WTC11 (cell line): ENCODE results near the gene AADAC. TPM values are rescaled to one million over a fixed set of nuclear protein-coding genes. Genes with fewer than 3 reads are reported as not detected.

ENCODE experiments used
- ATAC-seq: fragments of 200-7000 bp; cut with Tn5 transposase; 2 replicates; pipeline ENCODE4 v1.10.0; 2021; ENCODE audit warnings: mild to moderate bottlenecking, moderate library complexity
- CTCF ChIA-PET: fragments of 300-600 bp; sonication (Branson Sonifier 250); formaldehyde crosslinking; loops from one replicate; lab custom pipeline; 2021; ENCODE audit warnings: antibody characterized with exemption; lab: Charles Lee
- POLR2A ChIA-PET: fragments of 350-600 bp; sonication (Branson Sonifier 250); formaldehyde crosslinking; loops from one replicate; lab custom pipeline; 2021; ENCODE audit warnings: antibody characterized with exemption; lab: Charles Lee
- DNase-seq: peaks from one replicate; pipeline ENCODE4 v3.0.0; 2021; ENCODE audit warnings: low spot score
- H3K27ac Mint-ChIP-seq: 2 replicates; pipeline ENCODE4 v1.8.0; 2021; ENCODE audit warnings: mixed read lengths
- H3K27me3 Mint-ChIP-seq: 2 replicates; pipeline ENCODE4 v1.8.0; 2021; ENCODE audit warnings: low read depth, mild to moderate bottlenecking, moderate library complexity, mixed read lengths
- H3K36me3 Mint-ChIP-seq: 2 replicates; pipeline ENCODE4 v1.8.0; 2021; ENCODE audit warnings: mixed read lengths
- H3K4me1 Mint-ChIP-seq: 2 replicates; pipeline ENCODE4 v1.8.0; 2022; ENCODE audit warnings: mixed read lengths
- H3K4me3 Mint-ChIP-seq: 2 replicates; pipeline ENCODE4 v1.8.0; 2021; ENCODE audit warnings: mild to moderate bottlenecking, moderate library complexity, mixed read lengths
- H3K9me3 Mint-ChIP-seq: 2 replicates; pipeline ENCODE4 v1.8.0; 2021; ENCODE audit warnings: mixed read lengths
- FOXP1 ChIP-seq: sonication (generic); formaldehyde crosslinking; IDR thresholded peaks from 2 replicates; pipeline ENCODE4 v1.8.0; 2022; ENCODE audit warnings: missing genetic modification reagents, mild to moderate bottlenecking, moderate library complexity, borderline replicate concordance
- GRHL2 ChIP-seq: fragments of 250-450 bp; sonication (Bioruptor Pico); IDR thresholded peaks from 2 replicates; pipeline ENCODE4 v1.8.0; 2022; ENCODE audit warnings: mild to moderate bottlenecking, moderate library complexity; ENCODE audit not compliant: insufficient replicate concordance, severe bottlenecking
- IRF2 ChIP-seq: sonication (generic); formaldehyde crosslinking; IDR thresholded peaks from 2 replicates; pipeline ENCODE4 v1.8.0; 2022; ENCODE audit warnings: low read depth, missing genetic modification reagents, borderline replicate concordance
- MYBL2 ChIP-seq: sonication (generic); formaldehyde crosslinking; IDR thresholded peaks from 2 replicates; pipeline ENCODE4 v1.8.1; 2023; ENCODE audit warnings: mild to moderate bottlenecking, moderate library complexity, missing genetic modification reagents
- NFATC4 ChIP-seq: fragments of 250-450 bp; sonication (Bioruptor Pico); IDR thresholded peaks from 2 replicates; pipeline ENCODE4 v1.9.0; 2021; ENCODE audit warnings: mild to moderate bottlenecking
- RORB ChIP-seq: fragments of 250-450 bp; sonication (Bioruptor Pico); IDR thresholded peaks from 2 replicates; pipeline ENCODE4 v1.9.0; 2021; ENCODE audit warnings: mild to moderate bottlenecking
- ZNF423 ChIP-seq: fragments of 250-450 bp; sonication (Bioruptor Pico); IDR thresholded peaks from 2 replicates; pipeline ENCODE4 v2.1.2; 2022; ENCODE audit warnings: mild to moderate bottlenecking, moderate library complexity
- total RNA-seq: library from RNA; stranded (reverse); gene quantifications from 3 replicates; pipeline ENCODE4 v1.2.3, GENCODE V29; 2021
- TF ChIP-seq, protein P1 (sequence below): sonication (generic); formaldehyde crosslinking; conservative IDR thresholded peaks from 2 replicates; pipeline ENCODE4 v1.8.1; 2023; ENCODE audit warnings: mild to moderate bottlenecking, low read depth, missing genetic modification reagents, moderate library complexity
- TF ChIP-seq, protein P2 (sequence below): sonication (generic); formaldehyde crosslinking; IDR thresholded peaks from 2 replicates; pipeline ENCODE4 v1.8.0; 2022; ENCODE audit warnings: missing genetic modification reagents
- TF ChIP-seq, protein P3 (sequence below): sonication (generic); formaldehyde crosslinking; IDR thresholded peaks from 2 replicates; pipeline ENCODE4 v1.8.0; 2022; ENCODE audit warnings: mild to moderate bottlenecking, missing genetic modification reagents
- TF ChIP-seq, protein P4 (sequence below): sonication (generic); formaldehyde crosslinking; IDR thresholded peaks from 2 replicates; pipeline ENCODE4 v1.8.0; 2022; ENCODE audit warnings: mild to moderate bottlenecking, missing genetic modification reagents
- TF ChIP-seq, protein P5 (sequence below): fragments of 250-450 bp; sonication (Bioruptor Pico); IDR thresholded peaks from 2 replicates; pipeline ENCODE4 v1.9.0; 2021; ENCODE audit warnings: mild to moderate bottlenecking
- TF ChIP-seq, protein P6 (sequence below): sonication (generic); formaldehyde crosslinking; IDR thresholded peaks from 2 replicates; pipeline ENCODE4 v1.8.1; 2022; ENCODE audit warnings: low read depth, mild to moderate bottlenecking, moderate library complexity, missing genetic modification reagents, borderline replicate concordance

AADAC gene
- total RNA-seq, 1 experiment from 2014 or later = 0.11 TPM

DNA sequence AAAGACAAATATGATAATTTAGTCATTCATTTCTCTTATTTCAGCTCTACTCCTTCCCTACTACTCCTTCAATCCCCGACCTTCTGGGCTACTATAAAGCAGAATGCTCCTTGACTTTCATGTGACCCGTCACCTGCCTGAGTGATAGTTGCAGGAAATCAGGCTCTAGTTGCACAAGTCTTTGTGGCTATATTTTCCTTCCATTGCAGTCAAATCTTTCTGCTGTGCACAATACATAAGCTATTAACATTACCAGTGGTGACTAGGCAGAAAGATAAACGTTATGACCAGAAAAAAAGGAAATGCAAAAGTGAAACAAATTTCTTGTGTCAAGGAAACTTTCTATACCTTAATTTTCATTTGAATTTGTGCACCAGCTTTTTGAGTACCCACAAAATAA lies 61.8 kb downstream of the AADAC start (continued):
- TF ChIP-seq, protein P1, sequence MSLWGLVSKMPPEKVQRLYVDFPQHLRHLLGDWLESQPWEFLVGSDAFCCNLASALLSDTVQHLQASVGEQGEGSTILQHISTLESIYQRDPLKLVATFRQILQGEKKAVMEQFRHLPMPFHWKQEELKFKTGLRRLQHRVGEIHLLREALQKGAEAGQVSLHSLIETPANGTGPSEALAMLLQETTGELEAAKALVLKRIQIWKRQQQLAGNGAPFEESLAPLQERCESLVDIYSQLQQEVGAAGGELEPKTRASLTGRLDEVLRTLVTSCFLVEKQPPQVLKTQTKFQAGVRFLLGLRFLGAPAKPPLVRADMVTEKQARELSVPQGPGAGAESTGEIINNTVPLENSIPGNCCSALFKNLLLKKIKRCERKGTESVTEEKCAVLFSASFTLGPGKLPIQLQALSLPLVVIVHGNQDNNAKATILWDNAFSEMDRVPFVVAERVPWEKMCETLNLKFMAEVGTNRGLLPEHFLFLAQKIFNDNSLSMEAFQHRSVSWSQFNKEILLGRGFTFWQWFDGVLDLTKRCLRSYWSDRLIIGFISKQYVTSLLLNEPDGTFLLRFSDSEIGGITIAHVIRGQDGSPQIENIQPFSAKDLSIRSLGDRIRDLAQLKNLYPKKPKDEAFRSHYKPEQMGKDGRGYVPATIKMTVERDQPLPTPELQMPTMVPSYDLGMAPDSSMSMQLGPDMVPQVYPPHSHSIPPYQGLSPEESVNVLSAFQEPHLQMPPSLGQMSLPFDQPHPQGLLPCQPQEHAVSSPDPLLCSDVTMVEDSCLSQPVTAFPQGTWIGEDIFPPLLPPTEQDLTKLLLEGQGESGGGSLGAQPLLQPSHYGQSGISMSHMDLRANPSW (CRISPR knock-in tag) = no peak
- TF ChIP-seq, all 79 proteins: peak for 0

DNA sequence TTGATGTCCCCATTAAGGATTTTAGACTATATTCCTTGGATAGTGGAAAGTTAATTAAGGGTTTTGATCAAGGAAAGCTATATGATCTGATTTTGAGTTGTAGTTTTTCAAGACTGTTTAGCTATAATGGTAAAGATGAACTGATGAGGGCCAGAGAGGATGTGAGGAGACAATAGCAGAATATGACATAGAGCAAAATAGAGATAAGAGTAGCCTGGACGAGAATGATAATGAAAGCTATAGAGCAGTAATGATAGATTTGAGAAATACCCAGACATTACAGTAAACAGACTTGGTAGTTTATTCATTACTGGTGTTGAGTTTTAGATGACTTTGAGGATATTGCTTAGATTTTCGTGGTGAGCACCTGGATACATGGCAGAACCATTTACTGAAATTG lies 63.4 kb downstream of the AADAC start:
- no peaks in the 10 kb centered on the region for H3K9me3 Mint-ChIP-seq
- POLR2A ChIA-PET = no interaction called here
- no peak overlapping the region for H3K27ac Mint-ChIP-seq
- no peaks in the 10 kb centered on the region for H3K36me3 Mint-ChIP-seq
- no peaks in the 10 kb centered on the region for H3K27me3 Mint-ChIP-seq
- H3K4me1 Mint-ChIP-seq = peaks cover 7% of the 10 kb centered on the region
- no peak for TF ChIP-seq FOXP1 (CRISPR knock-in tag)
- TF ChIP-seq, protein P2, sequence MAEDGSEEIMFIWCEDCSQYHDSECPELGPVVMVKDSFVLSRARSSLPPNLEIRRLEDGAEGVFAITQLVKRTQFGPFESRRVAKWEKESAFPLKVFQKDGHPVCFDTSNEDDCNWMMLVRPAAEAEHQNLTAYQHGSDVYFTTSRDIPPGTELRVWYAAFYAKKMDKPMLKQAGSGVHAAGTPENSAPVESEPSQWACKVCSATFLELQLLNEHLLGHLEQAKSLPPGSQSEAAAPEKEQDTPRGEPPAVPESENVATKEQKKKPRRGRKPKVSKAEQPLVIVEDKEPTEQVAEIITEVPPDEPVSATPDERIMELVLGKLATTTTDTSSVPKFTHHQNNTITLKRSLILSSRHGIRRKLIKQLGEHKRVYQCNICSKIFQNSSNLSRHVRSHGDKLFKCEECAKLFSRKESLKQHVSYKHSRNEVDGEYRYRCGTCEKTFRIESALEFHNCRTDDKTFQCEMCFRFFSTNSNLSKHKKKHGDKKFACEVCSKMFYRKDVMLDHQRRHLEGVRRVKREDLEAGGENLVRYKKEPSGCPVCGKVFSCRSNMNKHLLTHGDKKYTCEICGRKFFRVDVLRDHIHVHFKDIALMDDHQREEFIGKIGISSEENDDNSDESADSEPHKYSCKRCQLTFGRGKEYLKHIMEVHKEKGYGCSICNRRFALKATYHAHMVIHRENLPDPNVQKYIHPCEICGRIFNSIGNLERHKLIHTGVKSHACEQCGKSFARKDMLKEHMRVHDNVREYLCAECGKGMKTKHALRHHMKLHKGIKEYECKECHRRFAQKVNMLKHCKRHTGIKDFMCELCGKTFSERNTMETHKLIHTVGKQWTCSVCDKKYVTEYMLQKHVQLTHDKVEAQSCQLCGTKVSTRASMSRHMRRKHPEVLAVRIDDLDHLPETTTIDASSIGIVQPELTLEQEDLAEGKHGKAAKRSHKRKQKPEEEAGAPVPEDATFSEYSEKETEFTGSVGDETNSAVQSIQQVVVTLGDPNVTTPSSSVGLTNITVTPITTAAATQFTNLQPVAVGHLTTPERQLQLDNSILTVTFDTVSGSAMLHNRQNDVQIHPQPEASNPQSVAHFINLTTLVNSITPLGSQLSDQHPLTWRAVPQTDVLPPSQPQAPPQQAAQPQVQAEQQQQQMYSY = no peak
- no peak for TF ChIP-seq RORB (CRISPR knock-in tag)
- TF ChIP-seq ZNF423 (CRISPR knock-in tag) = no peak
- no peak for TF ChIP-seq GRHL2 (CRISPR knock-in tag)
- TF ChIP-seq, protein P3, sequence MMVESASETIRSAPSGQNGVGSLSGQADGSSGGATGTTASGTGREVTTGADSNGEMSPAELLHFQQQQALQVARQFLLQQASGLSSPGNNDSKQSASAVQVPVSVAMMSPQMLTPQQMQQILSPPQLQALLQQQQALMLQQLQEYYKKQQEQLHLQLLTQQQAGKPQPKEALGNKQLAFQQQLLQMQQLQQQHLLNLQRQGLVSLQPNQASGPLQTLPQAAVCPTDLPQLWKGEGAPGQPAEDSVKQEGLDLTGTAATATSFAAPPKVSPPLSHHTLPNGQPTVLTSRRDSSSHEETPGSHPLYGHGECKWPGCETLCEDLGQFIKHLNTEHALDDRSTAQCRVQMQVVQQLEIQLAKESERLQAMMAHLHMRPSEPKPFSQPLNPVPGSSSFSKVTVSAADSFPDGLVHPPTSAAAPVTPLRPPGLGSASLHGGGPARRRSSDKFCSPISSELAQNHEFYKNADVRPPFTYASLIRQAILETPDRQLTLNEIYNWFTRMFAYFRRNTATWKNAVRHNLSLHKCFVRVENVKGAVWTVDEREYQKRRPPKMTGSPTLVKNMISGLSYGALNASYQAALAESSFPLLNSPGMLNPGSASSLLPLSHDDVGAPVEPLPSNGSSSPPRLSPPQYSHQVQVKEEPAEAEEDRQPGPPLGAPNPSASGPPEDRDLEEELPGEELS (CRISPR knock-in tag) = no peak
- TF ChIP-seq NFATC4 = no peak
- no peak for TF ChIP-seq MYBL2 (CRISPR knock-in tag)
- no peak for TF ChIP-seq IRF2
- TF ChIP-seq, protein P4, sequence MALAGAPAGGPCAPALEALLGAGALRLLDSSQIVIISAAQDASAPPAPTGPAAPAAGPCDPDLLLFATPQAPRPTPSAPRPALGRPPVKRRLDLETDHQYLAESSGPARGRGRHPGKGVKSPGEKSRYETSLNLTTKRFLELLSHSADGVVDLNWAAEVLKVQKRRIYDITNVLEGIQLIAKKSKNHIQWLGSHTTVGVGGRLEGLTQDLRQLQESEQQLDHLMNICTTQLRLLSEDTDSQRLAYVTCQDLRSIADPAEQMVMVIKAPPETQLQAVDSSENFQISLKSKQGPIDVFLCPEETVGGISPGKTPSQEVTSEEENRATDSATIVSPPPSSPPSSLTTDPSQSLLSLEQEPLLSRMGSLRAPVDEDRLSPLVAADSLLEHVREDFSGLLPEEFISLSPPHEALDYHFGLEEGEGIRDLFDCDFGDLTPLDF (CRISPR knock-in tag) = no peak
- TF ChIP-seq, protein P5, sequence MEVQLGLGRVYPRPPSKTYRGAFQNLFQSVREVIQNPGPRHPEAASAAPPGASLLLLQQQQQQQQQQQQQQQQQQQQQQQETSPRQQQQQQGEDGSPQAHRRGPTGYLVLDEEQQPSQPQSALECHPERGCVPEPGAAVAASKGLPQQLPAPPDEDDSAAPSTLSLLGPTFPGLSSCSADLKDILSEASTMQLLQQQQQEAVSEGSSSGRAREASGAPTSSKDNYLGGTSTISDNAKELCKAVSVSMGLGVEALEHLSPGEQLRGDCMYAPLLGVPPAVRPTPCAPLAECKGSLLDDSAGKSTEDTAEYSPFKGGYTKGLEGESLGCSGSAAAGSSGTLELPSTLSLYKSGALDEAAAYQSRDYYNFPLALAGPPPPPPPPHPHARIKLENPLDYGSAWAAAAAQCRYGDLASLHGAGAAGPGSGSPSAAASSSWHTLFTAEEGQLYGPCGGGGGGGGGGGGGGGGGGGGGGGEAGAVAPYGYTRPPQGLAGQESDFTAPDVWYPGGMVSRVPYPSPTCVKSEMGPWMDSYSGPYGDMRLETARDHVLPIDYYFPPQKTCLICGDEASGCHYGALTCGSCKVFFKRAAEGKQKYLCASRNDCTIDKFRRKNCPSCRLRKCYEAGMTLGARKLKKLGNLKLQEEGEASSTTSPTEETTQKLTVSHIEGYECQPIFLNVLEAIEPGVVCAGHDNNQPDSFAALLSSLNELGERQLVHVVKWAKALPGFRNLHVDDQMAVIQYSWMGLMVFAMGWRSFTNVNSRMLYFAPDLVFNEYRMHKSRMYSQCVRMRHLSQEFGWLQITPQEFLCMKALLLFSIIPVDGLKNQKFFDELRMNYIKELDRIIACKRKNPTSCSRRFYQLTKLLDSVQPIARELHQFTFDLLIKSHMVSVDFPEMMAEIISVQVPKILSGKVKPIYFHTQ (CRISPR knock-in tag) = no peak
- TF ChIP-seq, protein P6, sequence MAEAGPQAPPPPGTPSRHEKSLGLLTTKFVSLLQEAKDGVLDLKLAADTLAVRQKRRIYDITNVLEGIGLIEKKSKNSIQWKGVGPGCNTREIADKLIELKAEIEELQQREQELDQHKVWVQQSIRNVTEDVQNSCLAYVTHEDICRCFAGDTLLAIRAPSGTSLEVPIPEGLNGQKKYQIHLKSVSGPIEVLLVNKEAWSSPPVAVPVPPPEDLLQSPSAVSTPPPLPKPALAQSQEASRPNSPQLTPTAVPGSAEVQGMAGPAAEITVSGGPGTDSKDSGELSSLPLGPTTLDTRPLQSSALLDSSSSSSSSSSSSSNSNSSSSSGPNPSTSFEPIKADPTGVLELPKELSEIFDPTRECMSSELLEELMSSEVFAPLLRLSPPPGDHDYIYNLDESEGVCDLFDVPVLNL (CRISPR knock-in tag) = no peak
- TF ChIP-seq, all 79 proteins: peak for 0
- CTCF ChIA-PET = no interaction called here
- DNase-seq = no peak
- H3K4me3 Mint-ChIP-seq = no peak overlapping the region
- ATAC-seq = no peak

Other genes starting within 250 kb of the AADAC start
- gene AADACL2, start 80.2 kb upstream of the AADAC start, total RNA-seq = not detected in 3 replicates
- gene SUCNR1, start 59.5 kb downstream of the AADAC start, total RNA-seq = not detected in 3 replicates